OCI-LY7 (cell line): Measurements from ENCODE around the gene ARMH4.

Source experiments
- EZH2phosphoT487 ChIP-seq: fragments of 200-600 bp; sonication (generic); IDR thresholded peaks from 2 replicates; pipeline ENCODE4 v1.6.1; 2018; ENCODE audit warnings: low read depth, borderline replicate concordance, mild to moderate bottlenecking, mixed run types, antibody characterized with exemption, low read length, moderate library complexity, mixed read lengths
- TF ChIP-seq, protein P1 (sequence below): fragments of 200-600 bp; sonication (generic); conservative IDR thresholded peaks from 2 replicates; pipeline ENCODE4 v1.5.1; 2014; ENCODE audit warnings: mild to moderate bottlenecking, antibody characterized with exemption, low read length, moderate library complexity, mixed read lengths

DNA sequence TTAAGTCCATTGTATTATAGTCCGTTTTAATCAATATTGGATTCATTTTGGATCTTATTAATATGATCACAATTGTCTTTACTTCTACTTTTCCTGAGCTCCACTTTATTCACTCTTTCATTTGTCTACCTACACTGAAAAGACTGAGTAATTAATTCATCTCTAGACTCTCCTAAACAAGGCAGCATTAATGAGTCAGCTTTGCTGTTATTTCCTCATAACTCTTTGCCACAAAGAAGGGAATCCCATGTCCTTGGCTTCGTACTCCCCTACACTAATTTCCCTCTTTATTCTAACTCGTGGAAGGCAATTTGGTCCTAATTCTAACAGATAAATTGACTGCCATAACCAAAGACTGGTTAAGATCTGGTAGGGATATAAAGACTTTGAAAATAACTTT is 91.9 kb downstream of the ARMH4 start:
- TF ChIP-seq, protein P1, sequence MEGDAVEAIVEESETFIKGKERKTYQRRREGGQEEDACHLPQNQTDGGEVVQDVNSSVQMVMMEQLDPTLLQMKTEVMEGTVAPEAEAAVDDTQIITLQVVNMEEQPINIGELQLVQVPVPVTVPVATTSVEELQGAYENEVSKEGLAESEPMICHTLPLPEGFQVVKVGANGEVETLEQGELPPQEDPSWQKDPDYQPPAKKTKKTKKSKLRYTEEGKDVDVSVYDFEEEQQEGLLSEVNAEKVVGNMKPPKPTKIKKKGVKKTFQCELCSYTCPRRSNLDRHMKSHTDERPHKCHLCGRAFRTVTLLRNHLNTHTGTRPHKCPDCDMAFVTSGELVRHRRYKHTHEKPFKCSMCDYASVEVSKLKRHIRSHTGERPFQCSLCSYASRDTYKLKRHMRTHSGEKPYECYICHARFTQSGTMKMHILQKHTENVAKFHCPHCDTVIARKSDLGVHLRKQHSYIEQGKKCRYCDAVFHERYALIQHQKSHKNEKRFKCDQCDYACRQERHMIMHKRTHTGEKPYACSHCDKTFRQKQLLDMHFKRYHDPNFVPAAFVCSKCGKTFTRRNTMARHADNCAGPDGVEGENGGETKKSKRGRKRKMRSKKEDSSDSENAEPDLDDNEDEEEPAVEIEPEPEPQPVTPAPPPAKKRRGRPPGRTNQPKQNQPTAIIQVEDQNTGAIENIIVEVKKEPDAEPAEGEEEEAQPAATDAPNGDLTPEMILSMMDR: no peak
- TF ChIP-seq EZH2phosphoT487: no peak
